Astrocyte of the hippocampus (primary cell): ENCODE data around the gene FBXW5.

Experiments used
- DNase-seq: peaks from one replicate; pipeline ENCODE4 v3.0.0; 2011; ENCODE audit warnings: low read depth, low spot score

Gene FBXW5, protein sequence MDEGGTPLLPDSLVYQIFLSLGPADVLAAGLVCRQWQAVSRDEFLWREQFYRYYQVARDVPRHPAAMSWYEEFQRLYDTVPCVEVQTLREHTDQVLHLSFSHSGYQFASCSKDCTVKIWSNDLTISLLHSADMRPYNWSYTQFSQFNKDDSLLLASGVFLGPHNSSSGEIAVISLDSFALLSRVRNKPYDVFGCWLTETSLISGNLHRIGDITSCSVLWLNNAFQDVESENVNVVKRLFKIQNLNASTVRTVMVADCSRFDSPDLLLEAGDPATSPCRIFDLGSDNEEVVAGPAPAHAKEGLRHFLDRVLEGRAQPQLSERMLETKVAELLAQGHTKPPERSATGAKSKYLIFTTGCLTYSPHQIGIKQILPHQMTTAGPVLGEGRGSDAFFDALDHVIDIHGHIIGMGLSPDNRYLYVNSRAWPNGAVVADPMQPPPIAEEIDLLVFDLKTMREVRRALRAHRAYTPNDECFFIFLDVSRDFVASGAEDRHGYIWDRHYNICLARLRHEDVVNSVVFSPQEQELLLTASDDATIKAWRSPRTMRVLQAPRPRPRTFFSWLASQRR

DNA sequence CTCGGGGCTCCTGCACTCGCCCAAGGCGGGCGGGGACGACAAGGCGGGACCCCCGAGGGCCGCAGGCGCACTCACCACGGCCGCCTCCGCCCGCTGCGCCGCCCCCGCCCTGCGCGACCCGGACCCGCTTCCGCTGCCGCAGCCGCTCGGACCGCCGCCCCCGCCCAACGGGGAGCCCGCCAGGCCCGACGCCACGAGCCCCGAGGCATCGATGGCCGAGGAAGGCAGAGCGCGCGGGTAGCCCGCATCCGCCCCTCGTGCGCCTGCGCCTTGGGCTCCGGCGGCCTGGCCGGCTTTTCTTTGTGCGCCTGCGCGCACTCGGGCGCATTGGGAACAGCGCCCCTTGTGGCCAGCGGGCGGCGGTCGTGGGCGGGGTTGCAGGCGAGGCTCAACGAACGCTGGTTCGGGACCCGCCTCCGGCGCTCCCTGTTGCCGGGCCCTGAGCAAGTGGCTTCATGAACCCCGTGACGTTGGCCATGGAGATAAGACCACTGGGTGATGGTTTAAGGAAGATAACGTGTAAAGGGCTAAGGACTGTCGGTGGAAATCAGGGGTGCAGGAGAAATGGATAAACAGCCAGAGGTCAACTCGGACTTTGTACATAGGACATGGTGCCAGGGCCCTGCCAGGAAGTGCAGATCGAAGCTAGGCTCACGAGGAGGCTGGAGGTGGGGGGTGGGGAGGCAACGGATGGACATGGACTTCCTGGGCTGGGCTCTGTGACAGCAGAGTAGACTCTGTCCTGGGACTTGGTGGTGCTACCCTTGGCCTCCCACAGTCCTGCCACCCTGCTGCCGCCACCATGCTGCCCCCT lies at the start of gene FBXW5, which contains the start of gene C8G:
TSS of gene FBXW5 (minus strand) at position 220 of the 814 bp plus-strand sequence. CDS start 655 bp downstream, outside the sequence.
TSS of gene C8G (plus strand) at position 725 of the 814 bp plus-strand sequence. CDS start at position 803, 78 bp downstream.
- DNase-seq, result peak; percentile 99

GRCh38 chr9:136992819-136993369 lies 48.4 kb upstream of the FBXW5 start:
- no peak for DNase-seq

DNA sequence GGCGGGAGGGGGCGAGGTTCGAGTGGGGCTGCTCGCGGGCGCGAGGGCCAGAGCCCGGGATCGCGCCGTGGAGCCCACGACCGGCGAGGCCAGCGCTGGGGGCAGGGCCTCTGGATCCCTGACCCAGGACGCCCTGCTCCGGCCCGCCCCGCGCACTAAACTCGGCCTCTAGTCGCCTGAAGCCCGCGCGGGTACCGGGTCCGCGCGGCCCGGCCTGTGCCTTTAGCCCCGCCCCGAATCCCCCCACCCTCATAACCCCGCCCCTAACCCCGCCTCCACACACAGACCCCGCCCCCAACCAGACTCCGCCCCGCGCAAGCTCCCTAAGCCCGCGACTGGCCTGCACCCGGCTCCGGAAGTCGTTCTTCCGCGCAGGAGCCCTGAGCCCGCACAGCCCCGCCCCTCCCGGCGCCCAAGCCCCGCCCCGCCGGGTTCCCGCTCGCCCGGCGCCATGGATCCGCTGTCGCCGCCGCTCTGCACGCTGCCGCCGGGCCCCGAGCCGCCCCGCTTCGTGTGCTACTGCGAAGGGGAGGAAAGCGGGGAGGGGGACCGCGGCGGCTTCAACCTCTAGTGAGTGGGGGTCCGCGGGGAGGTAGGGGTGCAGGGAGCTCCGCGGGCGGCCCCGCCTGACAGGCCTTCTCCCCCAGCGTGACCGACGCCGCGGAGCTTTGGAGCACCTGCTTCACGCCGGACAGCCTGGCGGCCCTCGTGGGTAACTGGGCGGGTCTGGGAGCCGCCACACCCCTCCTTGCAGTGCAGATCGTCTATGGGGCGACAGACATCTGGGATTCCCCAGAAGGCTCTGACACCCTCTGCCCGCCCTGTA lies 47.7 kb upstream of the FBXW5 start, which contains the start of gene PAXX:
TSS of gene PAXX (plus strand) at position 430 of the 826 bp plus-strand sequence. CDS start at position 452, 22 bp downstream.
- peak; percentile 94 for DNase-seq

DNA sequence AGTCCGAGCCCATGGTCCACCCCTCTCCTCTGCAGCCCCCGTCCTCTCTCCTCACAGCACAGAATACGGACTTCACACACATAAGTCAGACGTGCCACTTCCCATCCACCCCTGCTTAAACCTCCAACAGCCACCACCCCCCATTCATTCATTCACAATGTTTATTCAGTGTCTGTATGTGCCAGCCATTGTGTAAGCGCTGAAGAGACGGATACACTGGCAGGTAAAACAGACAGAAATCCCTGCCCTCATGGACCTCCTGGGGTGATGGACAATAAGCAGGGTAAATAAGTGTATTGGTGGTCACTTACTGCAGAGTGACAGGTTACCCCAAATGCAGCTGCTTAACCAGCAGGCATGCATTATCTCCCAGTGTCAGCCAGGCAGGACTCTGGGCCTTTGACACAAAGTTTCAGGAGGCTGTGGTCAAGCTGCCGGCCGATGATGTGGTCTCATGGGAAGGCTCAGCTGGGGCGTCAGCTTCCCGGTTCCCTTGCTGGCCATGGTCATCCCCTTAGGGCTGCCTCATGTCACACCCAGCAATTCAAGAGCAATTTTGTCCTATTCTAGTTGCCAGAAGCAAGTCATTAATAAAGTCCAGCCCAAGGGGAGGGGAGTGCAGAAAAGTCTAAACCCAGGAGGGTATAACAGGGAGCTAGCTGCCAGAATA lies 45.8 kb upstream of the FBXW5 start:
- no peak for DNase-seq

GRCh38 chr9:136988872-136989271 lies 44.3 kb upstream of the FBXW5 start:
- DNase-seq, result no peak

DNA sequence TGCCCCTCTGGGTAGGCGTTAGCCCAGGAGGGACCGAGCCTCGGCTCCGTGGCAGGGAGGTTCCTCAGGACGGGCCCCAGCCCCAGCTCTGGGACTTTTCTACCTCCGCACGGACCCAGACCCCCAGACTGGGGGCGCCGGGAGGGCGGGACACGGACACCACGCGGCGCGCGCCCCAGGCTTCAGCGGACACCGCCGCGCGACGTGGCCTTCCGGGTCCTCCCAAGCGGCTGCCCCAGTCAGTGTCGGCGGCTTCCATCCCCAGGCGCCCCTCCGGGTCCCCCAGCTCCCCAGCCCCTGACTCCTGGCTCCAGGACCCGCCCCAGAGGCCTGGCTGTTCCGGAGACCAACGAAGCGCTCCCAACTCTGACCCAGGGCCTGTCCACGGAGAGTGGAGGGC lies 41.3 kb upstream of the FBXW5 start:
- DNase-seq, result no peak

GRCh38 chr9:136985027-136985602 lies 40.6 kb upstream of the FBXW5 start:
- no peak for DNase-seq

DNA sequence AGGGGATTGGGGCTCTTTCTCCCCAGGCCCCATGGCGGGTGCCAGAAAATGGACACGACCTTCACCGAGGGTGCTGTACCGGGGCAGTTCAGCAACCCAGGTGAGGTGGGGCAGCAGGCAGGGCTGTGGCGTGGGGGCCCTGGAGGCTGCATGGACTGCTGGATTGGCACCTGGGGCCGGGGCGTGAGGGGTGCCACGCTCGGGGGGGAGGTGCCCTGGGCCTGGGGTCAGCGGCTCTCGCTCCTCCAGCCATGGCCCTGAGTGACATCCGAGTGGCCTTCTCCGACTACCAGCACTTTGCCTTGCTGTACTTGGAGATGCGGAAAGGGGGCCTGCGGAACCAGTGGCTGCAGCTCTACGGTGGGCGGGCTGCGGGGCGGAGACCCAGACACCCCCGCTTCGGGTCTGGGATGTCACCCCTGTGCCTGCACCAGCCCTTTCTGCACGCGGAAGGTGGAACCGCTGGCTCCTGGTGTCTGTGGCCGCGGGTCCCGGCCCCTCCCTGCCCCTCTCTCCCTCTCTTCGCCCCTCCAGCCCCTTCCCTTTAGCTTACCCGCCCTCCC lies 40.0 kb upstream of the FBXW5 start:
- DNase-seq, result no peak

- no peak for DNase-seq
Measured at GRCh38 chr9:136983656-136984314, 39.2 kb upstream of the FBXW5 start.

- no peak for DNase-seq
Measured at GRCh38 chr9:136983167-136983566, 38.6 kb upstream of the FBXW5 start.

GRCh38 chr9:136982232-136983051 lies 37.9 kb upstream of the FBXW5 start, which contains the start of gene LCNL1:
Gene LCNL1, plus strand, starts transcription at chr9:136982993. Its CDS starts 594 bp downstream, at chr9:136983587.
- DNase-seq, result no peak

- DNase-seq, result no peak
Measured at GRCh38 chr9:136981588-136982231, 37.2 kb upstream of the FBXW5 start.

DNA sequence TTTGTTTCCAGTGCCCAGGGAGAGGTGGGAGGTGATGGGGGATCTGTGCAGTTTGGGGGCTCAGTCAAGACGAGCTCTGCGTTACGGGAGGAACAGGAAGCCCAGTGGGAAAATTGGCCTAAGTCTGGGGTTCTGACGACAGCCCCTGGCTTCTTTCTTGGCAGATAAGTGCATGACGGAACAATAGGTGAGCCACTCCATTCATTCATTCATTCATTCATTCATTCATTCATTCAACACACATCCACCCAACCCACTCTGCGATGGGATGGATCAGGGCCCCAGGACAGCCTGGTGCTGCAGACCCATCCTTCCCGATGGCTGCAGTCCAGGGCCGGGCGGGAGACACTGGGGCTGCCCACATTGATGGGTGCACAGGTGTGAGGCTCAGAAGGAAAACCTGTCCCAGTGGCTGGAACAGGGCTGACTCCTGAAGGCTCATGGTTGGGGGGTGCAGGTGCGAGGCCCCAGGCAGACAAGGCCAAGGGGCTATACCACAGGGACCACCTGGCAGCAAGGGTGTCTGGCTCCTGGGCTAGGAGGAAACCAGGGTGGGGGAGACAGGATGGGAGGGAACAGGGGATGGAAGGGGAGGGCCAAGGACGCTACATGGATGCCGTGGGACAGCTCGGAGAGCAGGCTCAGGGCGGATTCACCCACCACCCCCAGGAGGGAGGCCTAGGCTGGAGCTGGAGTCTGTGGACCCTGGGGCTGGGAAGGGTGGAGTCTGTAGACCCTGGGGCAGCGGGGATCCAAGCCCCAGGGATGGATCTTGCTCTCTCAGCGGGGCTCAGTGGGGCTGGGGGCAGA lies 36.3 kb upstream of the FBXW5 start:
- DNase-seq, result no peak

GRCh38 chr9:136979769-136980587 lies 35.4 kb upstream of the FBXW5 start:
- DNase-seq, result no peak

DNA sequence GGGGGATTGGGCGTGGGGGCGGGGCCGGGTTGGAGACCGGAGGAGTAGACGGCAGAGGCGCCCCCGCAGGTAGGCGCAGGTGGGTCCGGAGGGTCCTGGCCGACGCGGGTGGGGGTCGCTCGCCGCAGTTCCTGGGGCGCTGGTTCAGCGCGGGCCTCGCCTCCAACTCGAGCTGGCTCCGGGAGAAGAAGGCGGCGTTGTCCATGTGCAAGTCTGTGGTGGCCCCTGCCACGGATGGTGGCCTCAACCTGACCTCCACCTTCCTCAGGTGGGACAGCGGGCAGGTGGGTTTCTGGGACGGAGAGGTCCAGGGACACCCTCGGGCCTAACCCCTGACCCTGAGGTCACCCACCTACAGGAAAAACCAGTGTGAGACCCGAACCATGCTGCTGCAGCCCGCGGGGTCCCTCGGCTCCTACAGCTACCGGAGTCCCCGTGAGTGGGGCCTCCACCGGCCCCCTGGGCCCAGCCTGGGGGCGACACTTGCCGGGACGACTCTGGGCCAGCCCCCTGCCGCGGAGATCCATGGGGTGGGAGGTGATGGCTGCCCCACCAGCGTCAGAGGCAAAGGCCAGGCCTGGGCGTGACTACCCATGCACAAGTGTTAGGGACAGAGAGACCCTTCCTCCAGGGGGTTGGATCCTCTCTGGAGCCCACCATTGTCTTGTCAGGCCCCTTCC lies 34.5 kb upstream of the FBXW5 start:
- DNase-seq, result no peak
